AG04450 (cell line): ENCODE measurements around the gene NCBP3. TPM values are rescaled to one million over a fixed set of nuclear protein-coding genes. Genes with fewer than 3 reads are reported as not detected.

Experiments used
- CTCF ChIA-PET: fragments of 300-600, 350-600 bp; formaldehyde crosslinking; extraction: SDS; loops from one replicate; lab custom pipeline; 2022; ENCODE audit warnings: antibody characterized with exemption, inconsistent platforms; lab: Charles Lee
- POLR2A ChIA-PET: fragments of 350-600 bp; formaldehyde crosslinking; extraction: SDS; loops from one replicate; lab custom pipeline; 2021; ENCODE audit warnings: antibody characterized with exemption, inconsistent platforms; lab: Yijun Ruan, JAX
- DNase-seq: peaks from one replicate; pipeline ENCODE4 v3.0.0-alpha.2; 2011; ENCODE audit warnings: low read depth, low spot score
- H3K27ac ChIP-seq: one replicate; pipeline ENCODE4 v1.5.1; 2012; ENCODE audit warnings: low read depth, low read length, control low read depth
- H3K27me3 ChIP-seq: one replicate; pipeline ENCODE4 v1.6.0; 2012; ENCODE audit warnings: low read length; ENCODE audit not compliant: control insufficient read depth, insufficient read depth
- H3K4me3 ChIP-seq: 2 replicates; pipeline ENCODE4 v1.5.1; 2011; ENCODE audit warnings: mild to moderate bottlenecking, low read depth, low read length, control low read depth
- H3K9me3 ChIP-seq: 2 replicates; pipeline ENCODE4 v1.5.1; 2012; ENCODE audit warnings: low read length; ENCODE audit not compliant: control insufficient read depth, insufficient read depth
- CTCF ChIP-seq: IDR thresholded peaks from 2 replicates; pipeline ENCODE4 v1.5.1; 2011; ENCODE audit warnings: low read depth, low read length, control low read depth, inconsistent platforms
- polyA plus RNA-seq: library from polyadenylated mRNA; depleted of rRNA; stranded (reverse); fragments of >200 nt; gene quantifications from 2 replicates; pipeline ENCODE4 v1.2.3, GENCODE V29; 2011

Gene NCBP3
- polyA plus RNA-seq, 1 experiment, result 28.5 TPM

GRCh38 chr17:3893720-3894116 lies 47.7 kb upstream of the NCBP3 start:
- TF ChIP-seq CTCF, result no peak
- no peak overlapping the region for H3K27ac ChIP-seq
- H3K4me3 ChIP-seq, result no peak overlapping the region; the same call in 1 of the 2 replicates
- no peaks in the 10 kb centered on the region; the same call in 1 of the 2 replicates for H3K9me3 ChIP-seq
- POLR2A ChIA-PET, result no interaction called here
- H3K27me3 ChIP-seq, result no peaks in the 10 kb centered on the region
- CTCF ChIA-PET, result interaction anchor here (0.9 to 1.6 kb wide), 3 partner anchors 20 to 48 kb away, joined by 3 to 11 read pairs (median 6); partner anchors contain the start of gene NCBP3
- no peak for DNase-seq

GRCh38 chr17:3893003-3893719 lies 47.1 kb upstream of the NCBP3 start, which contains the start of gene CAMKK1:
CAMKK1 (minus strand) TSS chr17:3893053; CDS start chr17:3885687, 7,366 bp downstream.
- H3K27me3 ChIP-seq, result no peaks in the 10 kb centered on the region
- H3K27ac ChIP-seq, result no peak within 1 kb of the TSS
- DNase-seq, result no peak
- H3K4me3 ChIP-seq, result peak within 1 kb of the TSS; percentile 68
- no peak for TF ChIP-seq CTCF
- ChIA-PET CTCF (no interaction called here), POLR2A (interaction anchor here (0.6 kb wide), 1 partner anchor 37 kb away, joined by 4 read pairs; no protein-coding TSS in a partner anchor)
- no peaks in the 10 kb centered on the region; the same call in 1 of the 2 replicates for H3K9me3 ChIP-seq

GRCh38 chr17:3892095-3892998 lies 46.3 kb upstream of the NCBP3 start:
- no peaks in the 10 kb centered on the region for H3K27me3 ChIP-seq
- no peak for DNase-seq
- H3K9me3 ChIP-seq, result no peaks in the 10 kb centered on the region; the same call in 1 of the 2 replicates
- H3K4me3 ChIP-seq, result peak overlapping the region; percentile 68
- TF ChIP-seq CTCF, result no peak
- ChIA-PET CTCF (no interaction called here), POLR2A (interaction anchor here (0.6 kb wide), 1 partner anchor 36 kb away, joined by 4 read pairs; no protein-coding TSS in a partner anchor)
- no peak overlapping the region for H3K27ac ChIP-seq

GRCh38 chr17:3891626-3892094 lies 45.6 kb upstream of the NCBP3 start:
- Histone ChIP-seq H3K27ac (no peak overlapping the region), H3K9me3 (no peaks in the 10 kb centered on the region; the same call in 1 of the 2 replicates), H3K4me3 (peak overlapping the region; percentile 68), H3K27me3 (no peaks in the 10 kb centered on the region)
- no peak for DNase-seq
- no peak for TF ChIP-seq CTCF
- ChIA-PET CTCF (interaction anchor here (2.6 to 2.7 kb wide), 2 partner anchors 22 to 154 kb away, joined by 8 to 12 read pairs; no protein-coding TSS in a partner anchor), POLR2A (interaction anchor here (0.7 to 1.1 kb wide), 2 partner anchors 47 to 104 kb away, joined by 3 read pairs; no protein-coding TSS in a partner anchor)
